Activated gamma-delta T cell treated with anti-CD3 and anti-CD28 coated beads, Interleukin-2, amount 50 U/mL, for 16 hours (primary cell): ENCODE data around the gene PLCD1.
"Not testable (repeated sequence)": the region's sequence is repeated elsewhere in the genome, so short reads cannot be mapped to it uniquely, and the experiment has no call there.

Experiments used
- DNase-seq: peaks from one replicate; pipeline ENCODE4 v3.0.0-alpha.2; 2020; ENCODE audit warnings: low read depth

The PLCD1 gene

GRCh38 chr3:38000242-38000916 lies 29.1 kb downstream of the PLCD1 start:
- no peak for DNase-seq

DNA sequence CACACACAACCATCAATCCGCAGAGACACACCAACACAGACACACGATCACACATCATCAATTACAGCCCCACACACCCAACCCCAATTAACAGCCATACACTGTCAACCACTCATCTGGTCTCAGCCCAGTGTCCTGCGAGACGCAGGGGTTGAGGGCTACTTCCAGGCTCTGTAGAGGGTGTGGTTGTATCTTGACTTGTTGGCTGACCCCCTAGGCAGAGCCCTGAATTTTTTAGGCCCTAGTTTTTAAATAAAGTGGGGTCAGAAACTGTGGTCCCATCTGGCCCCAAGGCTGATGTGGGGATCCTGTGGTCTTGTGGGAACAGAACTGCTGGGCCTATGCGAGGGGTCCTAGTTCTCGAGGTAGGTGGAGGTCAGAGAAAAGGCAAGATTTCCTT lies 29.6 kb downstream of the PLCD1 start:
- no peak for DNase-seq

DNA sequence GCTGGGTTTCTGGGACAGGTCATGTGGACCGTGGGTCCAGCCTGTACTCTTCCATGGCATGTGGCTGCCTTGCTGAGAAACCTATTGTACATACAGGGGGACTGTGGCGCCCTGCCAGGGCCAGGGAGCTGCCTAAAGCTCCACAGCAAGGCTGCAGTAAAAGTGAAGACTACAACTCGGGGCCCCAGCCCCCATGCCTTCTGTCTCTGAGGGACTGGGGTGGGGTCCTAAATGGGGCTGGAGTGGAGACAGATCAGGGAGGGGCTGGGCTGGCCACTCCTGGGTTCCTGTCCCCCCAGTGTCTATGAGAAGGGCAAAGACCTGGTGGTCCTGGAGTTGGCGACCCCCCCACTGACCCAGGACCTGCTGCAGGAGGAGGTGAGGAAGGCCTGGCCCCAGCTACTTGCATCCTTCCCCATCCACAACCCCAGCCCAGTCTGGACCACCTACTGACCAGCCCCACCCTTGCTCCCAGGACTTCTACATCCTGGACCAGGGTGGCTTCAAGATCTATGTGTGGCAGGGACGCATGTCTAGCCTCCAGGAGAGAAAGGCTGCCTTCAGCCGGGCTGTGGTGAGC lies 31.6 kb downstream of the PLCD1 start:
- no peak for DNase-seq

- DNase-seq = no peak
Measured at GRCh38 chr3:37997342-37997741, 32.1 kb downstream of the PLCD1 start.

DNA sequence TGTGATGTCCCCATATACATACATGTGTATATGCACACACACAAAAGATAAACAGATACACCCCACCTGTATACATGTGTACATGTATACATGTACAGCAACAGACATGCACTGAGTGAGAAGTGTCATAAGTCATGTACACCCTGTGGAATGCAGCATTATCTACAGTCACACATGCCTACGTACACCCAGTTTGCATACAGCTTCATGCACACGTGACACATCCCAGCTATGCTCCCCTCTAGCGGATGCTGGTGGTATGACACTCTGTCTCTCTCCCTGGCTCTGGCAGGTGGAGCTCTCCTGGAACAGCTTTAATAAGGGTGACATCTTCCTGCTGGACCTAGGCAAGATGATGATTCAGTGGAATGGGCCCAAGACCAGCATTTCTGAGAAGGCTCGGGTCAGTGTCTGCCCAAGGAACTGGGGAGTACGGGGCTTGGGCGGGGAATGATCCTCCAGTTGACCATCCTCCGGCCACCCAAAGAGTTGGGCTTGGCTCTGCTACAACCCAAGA lies 32.6 kb downstream of the PLCD1 start:
- DNase-seq = peak; percentile 72

DNA sequence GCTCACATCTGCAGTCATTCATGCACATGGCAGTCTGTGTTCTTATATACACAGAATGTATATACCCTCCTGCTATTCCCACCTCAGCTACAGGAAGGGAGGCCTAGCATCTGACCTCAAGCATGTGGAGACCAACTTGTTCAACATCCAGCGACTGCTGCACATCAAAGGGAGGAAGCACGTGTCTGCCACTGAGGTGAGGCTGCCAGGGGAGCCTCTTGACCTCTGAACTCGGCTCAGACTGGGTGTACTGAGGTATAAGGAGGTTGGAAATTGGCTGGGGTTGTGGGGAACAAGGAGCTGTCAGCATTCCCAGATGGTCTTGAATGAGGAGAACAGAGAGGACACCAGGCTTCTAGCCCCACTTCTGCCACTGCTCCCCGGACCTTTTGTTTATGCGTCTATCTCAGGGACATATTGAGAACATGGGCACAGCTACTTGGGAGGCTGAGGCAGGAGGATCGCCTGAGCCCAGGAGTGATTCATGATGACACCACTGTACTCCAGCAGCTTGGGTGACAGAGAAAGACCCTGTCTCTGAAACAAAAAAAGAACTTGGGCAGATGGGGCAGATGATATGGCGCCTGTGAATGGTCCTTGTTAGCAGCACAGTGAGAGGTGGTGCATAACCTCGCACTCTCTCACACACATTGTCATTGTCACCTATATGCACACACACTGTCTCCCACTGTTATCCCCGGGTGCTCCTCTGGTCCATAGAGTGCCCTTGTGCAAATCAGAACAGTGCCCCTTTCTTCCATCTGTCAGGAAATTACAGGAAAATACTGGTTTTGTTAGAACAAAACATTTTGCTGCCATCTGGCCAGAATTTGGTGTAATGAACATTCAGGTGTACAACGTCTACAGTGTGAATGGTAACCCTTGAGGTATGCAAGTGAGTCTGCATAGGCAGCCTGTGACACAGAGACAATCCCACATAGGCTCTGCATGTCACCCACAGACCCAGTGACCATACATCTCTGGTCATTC lies 33.5 kb downstream of the PLCD1 start:
- no peak for DNase-seq

GRCh38 chr3:37994639-37994972 lies 34.8 kb downstream of the PLCD1 start:
- no peak for DNase-seq

- DNase-seq = peak; percentile 38
Measured at GRCh38 chr3:37993820-37994638, 35.4 kb downstream of the PLCD1 start.

- DNase-seq = no peak
Measured at GRCh38 chr3:37993460-37993819, 36.0 kb downstream of the PLCD1 start.

DNA sequence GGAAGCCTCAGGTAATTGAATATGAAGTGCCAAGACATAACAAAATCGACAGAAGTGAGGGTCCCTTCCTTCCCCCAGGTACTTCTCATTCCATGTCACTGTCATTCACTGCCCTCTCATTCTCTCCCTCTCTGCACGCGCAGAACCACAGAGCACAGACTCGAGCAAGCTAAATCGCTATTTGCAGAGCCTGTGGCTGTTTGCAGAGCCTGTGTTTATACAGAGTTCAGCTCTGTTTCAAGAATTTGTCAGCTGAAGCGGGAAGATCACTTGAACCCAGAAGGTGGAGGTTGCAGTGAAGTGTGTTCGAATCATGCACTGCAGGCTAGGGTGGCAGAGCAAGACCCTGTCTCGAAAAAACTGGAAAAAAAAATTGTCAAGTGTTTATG lies 36.4 kb downstream of the PLCD1 start:
- DNase-seq = no peak

GRCh38 chr3:37992271-37993066 lies 37.0 kb downstream of the PLCD1 start:
- no peak for DNase-seq

- DNase-seq = no peak
Measured at GRCh38 chr3:37991823-37992222, 37.6 kb downstream of the PLCD1 start.

GRCh38 chr3:37991109-37991508 lies 38.3 kb downstream of the PLCD1 start:
- no peak for DNase-seq

DNA sequence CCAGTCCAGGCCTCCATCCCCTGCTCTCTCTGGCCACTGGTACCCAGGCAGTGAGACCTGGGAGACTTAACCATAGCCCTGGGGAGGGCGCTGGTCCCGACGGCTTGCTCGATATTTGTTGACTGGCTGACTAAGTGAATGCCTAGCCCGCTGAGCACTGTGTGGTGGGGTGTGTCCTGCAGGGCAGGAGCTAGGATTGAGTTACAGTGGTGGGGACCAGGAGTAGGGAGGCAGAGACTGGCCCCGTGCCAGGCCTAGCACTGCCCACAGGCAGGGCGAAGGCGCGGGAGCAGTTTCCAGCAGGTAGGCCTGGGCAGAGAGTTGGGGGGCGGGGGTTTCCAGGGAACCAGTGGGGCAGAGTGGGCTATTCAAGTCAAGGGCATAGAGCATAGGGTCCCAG lies 38.9 kb downstream of the PLCD1 start, which contains the start of gene VILL:
Gene VILL, plus strand, starts transcription at position 260 of the 400 bp plus-strand sequence. CDS start 2,887 bp downstream, outside the sequence.
- no peak for DNase-seq

DNA sequence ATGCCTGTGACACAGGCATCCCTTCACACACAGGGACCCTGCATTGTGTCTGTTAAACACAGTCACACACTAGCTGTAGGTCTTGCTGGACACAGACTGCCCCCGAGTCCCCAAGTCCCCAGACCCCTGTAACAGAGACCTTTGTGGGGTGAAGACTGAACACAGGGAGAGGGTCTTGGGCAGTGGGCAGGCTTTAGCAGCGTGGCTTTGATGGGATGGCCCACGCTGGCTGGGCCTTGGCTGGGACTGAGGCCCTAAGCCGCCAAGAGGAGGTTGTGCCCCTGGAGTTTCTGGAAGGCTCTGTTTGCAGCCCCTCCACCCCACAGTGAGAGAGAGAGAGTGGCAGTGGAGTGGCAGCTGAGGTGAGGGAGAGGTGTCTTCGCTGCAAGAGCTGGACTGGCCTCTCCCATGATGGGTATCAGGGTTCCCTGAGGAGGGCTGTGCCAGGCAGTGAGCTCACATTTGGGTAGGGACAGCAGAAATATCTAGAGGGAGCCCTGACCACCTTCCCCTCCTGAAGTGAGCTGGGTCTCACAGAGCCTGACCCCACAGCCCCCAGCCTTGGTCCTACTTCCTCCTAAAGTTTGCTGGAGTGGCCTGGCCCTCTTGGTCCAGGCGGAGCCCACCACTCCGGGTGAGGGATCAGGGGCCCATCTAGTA lies 39.5 kb downstream of the PLCD1 start:
- no peak for DNase-seq

DNA sequence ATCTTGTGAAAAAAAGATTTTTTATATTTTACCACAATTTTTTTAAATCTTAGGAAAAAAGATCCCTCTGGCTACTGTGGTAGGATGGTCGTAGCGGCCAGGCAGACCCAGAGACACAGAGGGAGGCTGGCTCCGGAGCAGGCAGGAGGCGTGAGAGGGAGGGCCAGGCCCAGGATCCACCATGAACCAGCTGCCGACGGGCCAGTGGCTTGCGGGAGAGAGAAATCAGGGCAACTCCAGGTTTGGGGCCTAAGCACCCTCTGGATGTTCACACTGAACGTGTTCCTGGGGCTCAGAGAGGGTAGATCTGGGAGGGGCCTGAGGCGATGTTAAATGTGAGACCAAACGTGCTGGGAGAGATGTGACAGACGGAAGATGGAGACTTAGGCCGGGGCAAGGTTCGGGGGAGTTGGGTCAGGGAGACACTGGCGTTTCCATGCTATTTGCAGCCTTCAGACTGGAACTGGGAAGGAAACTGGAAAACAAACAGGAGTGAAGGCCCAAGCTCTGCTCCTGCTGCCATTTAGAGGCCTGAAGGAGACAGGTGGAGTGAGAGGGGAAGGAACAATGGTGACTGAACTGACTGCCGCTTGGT lies 40.4 kb downstream of the PLCD1 start:
- DNase-seq = no peak

DNA sequence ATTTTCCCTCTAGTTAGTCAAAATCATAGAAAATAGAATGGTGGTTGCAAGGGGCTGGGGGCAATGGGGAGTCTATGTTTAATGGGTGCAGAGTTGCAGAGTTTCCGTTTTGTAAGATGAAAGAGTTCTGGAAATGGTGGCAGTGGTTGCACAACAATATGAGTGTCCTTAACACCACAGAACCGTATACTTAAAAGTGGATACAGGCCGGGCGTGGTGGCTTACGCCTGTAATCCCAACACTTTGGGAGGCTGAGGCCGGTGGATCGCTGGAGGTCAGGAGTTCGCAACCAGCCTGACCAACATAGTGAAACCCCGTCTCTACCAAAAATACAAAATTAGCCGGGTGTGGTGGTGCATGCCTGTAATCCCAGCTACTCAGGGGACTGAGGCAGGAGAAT lies 41.1 kb downstream of the PLCD1 start:
- not testable (repeated sequence) for DNase-seq

DNA sequence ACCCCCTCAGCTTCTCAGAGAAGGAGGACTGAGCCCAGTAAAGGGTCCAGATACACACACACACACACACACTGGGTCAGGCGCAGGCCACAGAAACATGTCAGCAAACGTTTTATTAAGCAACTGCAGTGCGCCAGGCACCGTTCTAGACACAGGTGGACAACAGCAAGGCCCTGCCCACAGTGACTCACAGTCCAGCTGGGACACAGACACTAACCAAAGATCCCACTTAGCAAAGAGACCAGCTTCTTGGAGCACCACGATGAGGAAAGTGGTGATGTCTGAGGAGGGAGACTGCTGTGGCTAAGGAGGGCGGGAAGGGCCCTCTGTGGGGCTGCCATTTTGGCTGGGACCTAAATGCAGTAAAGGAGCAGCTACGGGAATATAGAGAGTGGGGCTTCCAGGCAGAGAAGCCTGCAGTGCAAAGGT lies 41.7 kb downstream of the PLCD1 start:
- DNase-seq = no peak

DNA sequence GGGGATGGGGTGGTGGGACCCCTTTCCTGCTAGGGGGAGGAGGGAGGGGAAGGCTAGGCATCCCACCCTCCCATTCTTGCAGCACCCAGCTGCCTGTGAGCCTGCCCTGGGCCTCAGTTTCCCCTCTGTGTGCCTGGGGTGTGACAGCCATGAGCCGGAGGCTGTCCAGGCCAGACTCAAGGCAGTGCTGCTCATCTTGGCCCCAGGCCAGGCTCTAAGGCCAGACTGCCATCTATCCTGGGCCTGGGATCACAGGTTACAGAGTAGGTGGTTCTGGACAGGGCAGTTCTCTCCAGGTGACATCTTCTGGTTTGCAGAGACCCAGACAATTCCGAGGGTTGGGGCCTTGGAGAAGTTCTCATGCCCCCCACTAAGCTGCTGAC lies 42.1 kb downstream of the PLCD1 start:
- DNase-seq = no peak
